OCI-LY1 (cell line): ENCODE data around the gene RNF144A.

Experiments
- CTCF ChIP-seq: fragments of 200-600 bp; sonication (generic), shearing (Covaris generic); IDR thresholded peaks from 2 replicates; pipeline ENCODE4 v1.5.1; 2017; ENCODE audit warnings: mild to moderate bottlenecking, antibody characterized with exemption, low read length, moderate library complexity, mixed read lengths
- EZH2 ChIP-seq: fragments of 200-600 bp; sonication (generic), shearing (Covaris generic); IDR thresholded peaks from 2 replicates; pipeline ENCODE4 v1.8.0; 2017; ENCODE audit warnings: borderline replicate concordance, mixed run types, mild to moderate bottlenecking, antibody characterized with exemption, low read length, moderate library complexity, mixed read lengths

- TF ChIP-seq CTCF (no peak), EZH2 (no peak)
Measured at GRCh38 chr2:6992794-6993228, 75.6 kb downstream of the RNF144A start.
